HG03457 (cell line): ENCODE data around the gene CCDC136.

Source experiments
- ATAC-seq: cut with Tn5 transposase; IDR thresholded peaks from one replicate; pipeline ENCODE4 v1.9.1; 2021; ENCODE audit warnings: moderate number of reproducible peaks; ENCODE audit not compliant: unreplicated experiment

The CCDC136 gene

GRCh38 chr7:128841921-128842673 lies 50.3 kb downstream of the CCDC136 start:
- ATAC-seq = no peak

GRCh38 chr7:128842674-128843641 lies 51.2 kb downstream of the CCDC136 start:
- ATAC-seq = no peak

GRCh38 chr7:128843938-128844621 lies 52.3 kb downstream of the CCDC136 start:
- ATAC-seq = no peak

GRCh38 chr7:128844777-128845311 lies 53.1 kb downstream of the CCDC136 start:
- ATAC-seq = no peak

GRCh38 chr7:128845475-128845874 lies 53.7 kb downstream of the CCDC136 start:
- ATAC-seq = no peak

GRCh38 chr7:128845987-128846386 lies 54.2 kb downstream of the CCDC136 start:
- ATAC-seq = no peak

GRCh38 chr7:128846781-128847444 lies 55.1 kb downstream of the CCDC136 start:
- no peak for ATAC-seq

- ATAC-seq = no peak
Measured at GRCh38 chr7:128847721-128848211, 56.0 kb downstream of the CCDC136 start.

GRCh38 chr7:128848289-128849155 lies 56.8 kb downstream of the CCDC136 start:
- no peak for ATAC-seq

GRCh38 chr7:128849156-128849515 lies 57.4 kb downstream of the CCDC136 start:
- no peak for ATAC-seq

GRCh38 chr7:128849804-128850490 lies 58.2 kb downstream of the CCDC136 start:
- ATAC-seq = no peak

- no peak for ATAC-seq
Measured at GRCh38 chr7:128852537-128853254, 60.9 kb downstream of the CCDC136 start.

- ATAC-seq = no peak
Measured at GRCh38 chr7:128853799-128854198, 62.0 kb downstream of the CCDC136 start.

- no peak for ATAC-seq
Measured at GRCh38 chr7:128854396-128854795, 62.6 kb downstream of the CCDC136 start.

- no peak for ATAC-seq
Measured at GRCh38 chr7:128855559-128855958, 63.8 kb downstream of the CCDC136 start.

- no peak for ATAC-seq
Measured at GRCh38 chr7:128856001-128856718, 64.4 kb downstream of the CCDC136 start.

- ATAC-seq = no peak
Measured at GRCh38 chr7:128858380-128859231, 66.8 kb downstream of the CCDC136 start.
